PFSK-1 (cell line): ENCODE measurements around the gene SPIB.

ENCODE experiments used
- FOXP2 ChIP-seq: optimal IDR thresholded peaks from 2 replicates; pipeline ENCODE3; 2011; ENCODE audit warnings: borderline replicate concordance, control low read depth, inconsistent platforms; ENCODE audit not compliant: insufficient read depth; ENCODE audit errors: extremely low read length, extremely low read depth
- SIN3A ChIP-seq: IDR thresholded peaks from 2 replicates; pipeline ENCODE4 v1.6.1; 2012; ENCODE audit warnings: mild to moderate bottlenecking, low read length, moderate library complexity, borderline replicate concordance; ENCODE audit not compliant: insufficient read depth

- no peak for TF ChIP-seq SIN3A
- no peak for TF ChIP-seq FOXP2
Observed at GRCh38 chr19:50449236-50449899, 30.6 kb downstream of the SPIB start.
